ENCODE measurements around the gene SNAP47.
"Not testable (repeated sequence)": the region's sequence is repeated elsewhere in the genome, so short reads cannot be mapped to it uniquely, and the experiment has no call there.

Gene SNAP47, protein sequence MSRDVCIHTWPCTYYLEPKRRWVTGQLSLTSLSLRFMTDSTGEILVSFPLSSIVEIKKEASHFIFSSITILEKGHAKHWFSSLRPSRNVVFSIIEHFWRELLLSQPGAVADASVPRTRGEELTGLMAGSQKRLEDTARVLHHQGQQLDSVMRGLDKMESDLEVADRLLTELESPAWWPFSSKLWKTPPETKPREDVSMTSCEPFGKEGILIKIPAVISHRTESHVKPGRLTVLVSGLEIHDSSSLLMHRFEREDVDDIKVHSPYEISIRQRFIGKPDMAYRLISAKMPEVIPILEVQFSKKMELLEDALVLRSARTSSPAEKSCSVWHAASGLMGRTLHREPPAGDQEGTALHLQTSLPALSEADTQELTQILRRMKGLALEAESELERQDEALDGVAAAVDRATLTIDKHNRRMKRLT

DNA sequence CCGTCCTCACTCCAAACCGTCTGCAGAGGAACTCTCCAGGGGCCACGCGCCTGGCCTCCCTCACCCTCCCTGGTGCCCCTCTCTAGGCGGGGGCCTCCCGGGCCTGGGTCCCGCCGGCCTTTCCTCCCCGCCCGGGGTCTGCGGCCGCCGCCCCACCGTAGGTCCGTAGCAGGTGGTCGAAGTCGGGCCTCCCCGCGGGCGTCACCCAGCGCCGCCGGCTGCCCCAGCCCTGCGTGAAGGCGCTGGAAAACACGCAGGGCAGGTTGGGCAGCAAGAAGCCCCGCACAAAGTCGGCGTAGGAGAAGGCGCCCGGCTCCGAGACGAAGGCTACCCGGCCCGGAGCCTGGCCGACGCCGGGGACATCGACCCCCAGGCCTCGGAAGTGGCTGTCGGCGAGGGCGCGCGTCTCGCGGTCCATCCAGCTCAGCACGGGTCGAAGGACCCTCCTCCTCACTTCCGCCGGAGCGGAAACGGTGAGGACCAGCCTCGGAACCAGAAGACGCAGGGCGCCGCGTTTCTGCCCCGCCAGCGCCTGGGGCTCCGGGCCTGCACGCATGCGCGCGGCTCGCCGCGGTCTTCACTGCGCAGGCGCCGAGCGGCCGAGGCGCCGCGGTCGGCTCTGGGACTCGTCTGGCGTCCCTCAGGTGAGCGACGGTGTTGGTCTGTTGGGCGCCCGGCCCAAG lies at the start of gene SNAP47, which contains the start of gene JMJD4:
TSS of gene SNAP47 (plus strand) at position 580 of the 683 bp plus-strand sequence. CDS start 12,302 bp downstream, outside the sequence.
TSS of gene JMJD4 (minus strand) at position 447 of the 683 bp plus-strand sequence. CDS start at position 418, 29 bp downstream.
- H3K4me3 ChIP-seq (ENCODE audit: low read depth, low read length): peak within 1 kb of the TSS; percentile 89
- TF ChIP-seq, protein P1, sequence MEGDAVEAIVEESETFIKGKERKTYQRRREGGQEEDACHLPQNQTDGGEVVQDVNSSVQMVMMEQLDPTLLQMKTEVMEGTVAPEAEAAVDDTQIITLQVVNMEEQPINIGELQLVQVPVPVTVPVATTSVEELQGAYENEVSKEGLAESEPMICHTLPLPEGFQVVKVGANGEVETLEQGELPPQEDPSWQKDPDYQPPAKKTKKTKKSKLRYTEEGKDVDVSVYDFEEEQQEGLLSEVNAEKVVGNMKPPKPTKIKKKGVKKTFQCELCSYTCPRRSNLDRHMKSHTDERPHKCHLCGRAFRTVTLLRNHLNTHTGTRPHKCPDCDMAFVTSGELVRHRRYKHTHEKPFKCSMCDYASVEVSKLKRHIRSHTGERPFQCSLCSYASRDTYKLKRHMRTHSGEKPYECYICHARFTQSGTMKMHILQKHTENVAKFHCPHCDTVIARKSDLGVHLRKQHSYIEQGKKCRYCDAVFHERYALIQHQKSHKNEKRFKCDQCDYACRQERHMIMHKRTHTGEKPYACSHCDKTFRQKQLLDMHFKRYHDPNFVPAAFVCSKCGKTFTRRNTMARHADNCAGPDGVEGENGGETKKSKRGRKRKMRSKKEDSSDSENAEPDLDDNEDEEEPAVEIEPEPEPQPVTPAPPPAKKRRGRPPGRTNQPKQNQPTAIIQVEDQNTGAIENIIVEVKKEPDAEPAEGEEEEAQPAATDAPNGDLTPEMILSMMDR (IDR thresholded peaks at IDR 0.05; ENCODE audit: low read depth, low read length): no peak

DNA sequence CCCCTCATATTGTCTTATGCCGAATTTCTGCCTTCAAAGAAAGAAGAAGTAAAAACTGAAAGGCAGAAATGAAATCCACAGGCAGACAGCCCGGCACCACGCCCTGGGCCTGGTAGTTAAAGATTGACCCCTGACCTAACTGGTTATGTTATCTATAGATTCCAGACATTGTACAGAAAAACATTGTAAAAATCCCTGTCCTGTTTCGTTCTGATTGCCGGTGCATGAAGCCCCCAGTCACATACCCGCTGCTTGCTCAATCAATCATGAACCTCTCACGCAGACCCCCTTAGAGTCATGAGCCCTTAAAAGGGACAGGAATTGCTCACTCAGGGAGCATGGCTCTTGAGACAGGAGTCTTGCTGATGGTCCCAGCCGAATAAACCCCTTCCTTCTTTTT lies 49.4 kb upstream of the SNAP47 start:
- H3K4me3 ChIP-seq (ENCODE audit: low read depth, low read length): no peak overlapping the region
- TF ChIP-seq, protein P1 (IDR thresholded peaks at IDR 0.05; ENCODE audit: low read depth, low read length): no peak

DNA sequence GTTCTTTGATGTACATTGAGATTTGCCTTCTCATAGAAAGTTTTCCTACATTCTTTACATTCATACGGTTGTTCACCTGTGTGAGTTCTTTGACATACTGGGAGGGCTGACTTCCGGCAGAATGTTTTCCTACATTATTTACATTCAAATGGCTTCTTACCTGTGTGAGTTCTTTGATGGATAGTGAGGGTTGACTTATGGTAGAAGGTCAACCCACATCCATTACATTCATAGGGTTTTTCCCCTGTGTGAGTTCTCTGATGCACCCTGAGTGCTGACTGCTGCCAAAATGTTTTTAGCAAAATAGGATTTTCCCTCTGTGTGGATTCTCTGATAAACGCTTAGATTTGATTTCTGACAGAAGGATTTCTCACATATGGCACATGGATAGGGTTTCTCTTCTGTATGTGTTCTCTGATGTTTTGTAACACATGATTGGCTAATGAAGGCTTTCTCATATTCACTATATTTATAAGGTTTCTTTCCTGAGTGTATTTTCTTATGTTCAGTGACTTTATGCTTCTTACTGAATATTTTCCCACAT lies 37.8 kb upstream of the SNAP47 start:
- TF ChIP-seq, protein P1 (IDR thresholded peaks at IDR 0.05; ENCODE audit: low read depth, low read length): no peak
- no peak overlapping the region for H3K4me3 ChIP-seq (ENCODE audit: low read depth, low read length)

DNA sequence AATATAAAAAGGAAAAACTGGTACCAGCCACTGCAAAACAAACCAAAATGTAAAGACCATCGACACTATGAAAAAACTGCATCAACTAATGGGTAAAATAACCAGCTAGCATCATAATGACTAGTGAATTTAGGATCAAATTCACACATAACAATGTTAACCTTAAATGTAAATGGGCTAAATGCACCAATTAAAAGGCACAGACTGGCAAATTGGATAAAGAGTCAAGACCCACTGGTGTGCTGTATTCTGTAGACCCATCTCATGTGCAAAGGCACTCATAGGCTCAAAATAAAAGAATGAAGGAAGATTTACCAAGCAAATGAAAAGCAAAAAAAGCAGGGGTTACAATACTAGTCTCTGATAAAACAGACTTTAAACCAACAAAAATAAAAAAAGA lies 33.6 kb upstream of the SNAP47 start:
- not testable (repeated sequence) for H3K4me3 ChIP-seq (ENCODE audit: low read depth, low read length)

DNA sequence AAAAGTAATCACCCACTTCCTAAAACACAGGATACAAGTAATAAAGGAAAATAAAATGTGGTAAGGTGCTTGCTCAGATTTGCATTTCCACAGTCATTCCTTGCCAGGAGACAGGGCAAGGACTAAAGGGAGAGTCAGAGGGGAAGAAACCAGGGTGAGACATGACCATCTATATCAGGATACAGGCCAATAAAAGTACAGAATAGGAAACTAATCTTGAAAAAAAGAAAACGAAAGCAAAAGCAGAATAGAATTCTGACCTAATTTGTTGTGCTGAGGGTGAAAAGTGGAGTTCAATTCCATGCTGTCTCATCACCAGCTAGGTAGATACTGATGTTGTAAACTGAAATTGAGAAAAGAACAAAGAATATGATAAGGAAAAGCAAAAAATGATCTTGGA lies 27.4 kb upstream of the SNAP47 start:
- TF ChIP-seq, protein P1 (IDR thresholded peaks at IDR 0.05; ENCODE audit: low read depth, low read length): no peak
- peak overlapping the region; percentile 23 for H3K4me3 ChIP-seq (ENCODE audit: low read depth, low read length)

DNA sequence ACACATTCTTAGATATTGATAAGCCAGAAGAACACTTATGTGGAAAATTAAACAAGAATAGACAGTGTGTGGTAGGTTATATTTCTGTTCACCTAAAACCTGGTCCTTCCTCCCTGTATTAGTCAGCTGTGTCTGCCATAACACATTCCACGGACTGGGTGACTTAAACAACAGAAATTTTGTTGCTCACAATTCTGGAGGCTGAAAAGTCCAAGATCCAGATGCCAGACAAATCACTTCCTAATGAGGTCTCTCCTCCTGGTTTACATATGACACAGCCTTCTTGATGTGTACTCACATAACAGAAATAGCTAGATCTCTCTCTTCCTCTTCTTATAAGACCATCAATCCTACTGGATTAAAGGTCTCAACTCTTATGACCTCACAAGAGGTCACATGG lies 25.8 kb upstream of the SNAP47 start:
- no peak overlapping the region for H3K4me3 ChIP-seq (ENCODE audit: low read depth, low read length)
- TF ChIP-seq, protein P1 (IDR thresholded peaks at IDR 0.05; ENCODE audit: low read depth, low read length): no peak

DNA sequence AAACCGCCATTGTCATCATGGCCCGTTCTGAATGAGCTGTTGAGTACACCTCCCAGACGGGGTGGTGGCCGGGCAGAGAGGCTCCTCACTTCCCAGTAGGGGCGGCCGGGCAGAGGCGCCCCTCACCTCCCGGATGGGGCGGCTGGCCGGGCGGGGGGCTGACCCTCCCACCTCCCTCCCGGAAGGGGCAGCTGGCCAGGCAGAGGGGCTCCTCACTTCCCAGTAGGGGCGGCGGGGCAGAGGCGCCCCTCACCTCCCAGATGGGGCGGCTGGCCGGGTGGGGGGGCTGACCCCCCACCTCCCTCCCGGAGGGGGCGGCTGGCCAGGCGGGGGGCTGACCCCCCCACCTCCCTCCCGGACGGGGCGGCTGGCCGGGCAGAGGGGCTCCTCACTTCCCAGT lies 24.8 kb upstream of the SNAP47 start:
- H3K4me3 ChIP-seq (ENCODE audit: low read depth, low read length): not testable (repeated sequence)

DNA sequence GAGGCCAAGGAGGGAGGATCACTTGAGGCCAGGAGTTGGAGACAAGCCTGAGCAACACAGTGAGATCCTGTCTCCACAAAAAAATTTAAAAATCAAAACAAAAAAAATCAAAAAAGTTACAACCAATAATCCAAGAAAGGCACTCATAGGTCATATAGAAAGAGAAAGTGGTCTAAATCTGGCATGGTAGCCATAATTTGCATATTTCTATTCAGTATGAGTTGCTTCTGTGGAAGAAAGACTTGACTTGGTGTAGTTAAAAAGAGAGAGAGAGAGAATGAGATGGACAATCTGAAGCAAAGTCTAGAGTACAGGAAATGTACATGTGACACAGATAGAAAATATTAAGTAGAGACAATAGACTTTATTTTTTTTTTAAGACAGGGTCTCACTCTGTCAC lies 22.6 kb upstream of the SNAP47 start:
- TF ChIP-seq, protein P1 (IDR thresholded peaks at IDR 0.05; ENCODE audit: low read depth, low read length): no peak
- no peak overlapping the region for H3K4me3 ChIP-seq (ENCODE audit: low read depth, low read length)
